HG03521 (cell line): ENCODE data around the gene SPON2.

Experiments used
- ATAC-seq: cut with Tn5 transposase; IDR thresholded peaks from one replicate; pipeline ENCODE4 v1.9.1; 2021; ENCODE audit warnings: mild to moderate bottlenecking, moderate library complexity; ENCODE audit not compliant: unreplicated experiment

The SPON2 gene

GRCh38 chr4:1172228-1172851 lies at the start of gene SPON2:
TSS of gene SPON2 (minus strand) at chr4:1172583.
- no peak for ATAC-seq

GRCh38 chr4:1221155-1221870 lies 48.9 kb upstream of the SPON2 start:
- no peak for ATAC-seq

- no peak for ATAC-seq
Measured at GRCh38 chr4:1220566-1220965, 48.2 kb upstream of the SPON2 start.

GRCh38 chr4:1219566-1219950 lies 47.2 kb upstream of the SPON2 start:
- no peak for ATAC-seq

- peak; percentile 56 for ATAC-seq
Measured at GRCh38 chr4:1218634-1219565, 46.5 kb upstream of the SPON2 start.

- no peak for ATAC-seq
Measured at GRCh38 chr4:1217366-1217765, 45.0 kb upstream of the SPON2 start.

GRCh38 chr4:1216869-1217294 lies 44.5 kb upstream of the SPON2 start:
- no peak for ATAC-seq

- ATAC-seq: no peak
Measured at GRCh38 chr4:1216076-1216614, 43.8 kb upstream of the SPON2 start.

GRCh38 chr4:1215141-1216075 lies 43.0 kb upstream of the SPON2 start:
- peak; percentile 43 for ATAC-seq

GRCh38 chr4:1214101-1215095 lies 42.0 kb upstream of the SPON2 start:
- ATAC-seq: no peak

- ATAC-seq: no peak
Measured at GRCh38 chr4:1213336-1213995, 41.1 kb upstream of the SPON2 start.

GRCh38 chr4:1212546-1213335 lies 40.4 kb upstream of the SPON2 start:
- no peak for ATAC-seq

GRCh38 chr4:1211891-1212545 lies 39.6 kb upstream of the SPON2 start:
- no peak for ATAC-seq

- no peak for ATAC-seq
Measured at GRCh38 chr4:1211371-1211770, 39.0 kb upstream of the SPON2 start.

- no peak for ATAC-seq
Measured at GRCh38 chr4:1210971-1211370, 38.6 kb upstream of the SPON2 start.

GRCh38 chr4:1210241-1210841 lies 38.0 kb upstream of the SPON2 start:
- no peak for ATAC-seq

- ATAC-seq: no peak
Measured at GRCh38 chr4:1209821-1210220, 37.4 kb upstream of the SPON2 start.
